Smooth muscle cell of trachea (primary cell): ENCODE data around the gene SULT1A4. TPM values are rescaled to one million over a fixed set of nuclear protein-coding genes. Genes with fewer than 3 reads are reported as not detected.

Experiments
- total RNA-seq: library from RNA; depleted of rRNA; stranded (reverse); fragments of >200 nt; gene quantifications from 2 replicates; pipeline ENCODE4 v1.2.1, GENCODE V29; 2014

The SULT1A4 gene
- total RNA-seq = 3.0 and 4.9 TPM in 2 replicates

DNA sequence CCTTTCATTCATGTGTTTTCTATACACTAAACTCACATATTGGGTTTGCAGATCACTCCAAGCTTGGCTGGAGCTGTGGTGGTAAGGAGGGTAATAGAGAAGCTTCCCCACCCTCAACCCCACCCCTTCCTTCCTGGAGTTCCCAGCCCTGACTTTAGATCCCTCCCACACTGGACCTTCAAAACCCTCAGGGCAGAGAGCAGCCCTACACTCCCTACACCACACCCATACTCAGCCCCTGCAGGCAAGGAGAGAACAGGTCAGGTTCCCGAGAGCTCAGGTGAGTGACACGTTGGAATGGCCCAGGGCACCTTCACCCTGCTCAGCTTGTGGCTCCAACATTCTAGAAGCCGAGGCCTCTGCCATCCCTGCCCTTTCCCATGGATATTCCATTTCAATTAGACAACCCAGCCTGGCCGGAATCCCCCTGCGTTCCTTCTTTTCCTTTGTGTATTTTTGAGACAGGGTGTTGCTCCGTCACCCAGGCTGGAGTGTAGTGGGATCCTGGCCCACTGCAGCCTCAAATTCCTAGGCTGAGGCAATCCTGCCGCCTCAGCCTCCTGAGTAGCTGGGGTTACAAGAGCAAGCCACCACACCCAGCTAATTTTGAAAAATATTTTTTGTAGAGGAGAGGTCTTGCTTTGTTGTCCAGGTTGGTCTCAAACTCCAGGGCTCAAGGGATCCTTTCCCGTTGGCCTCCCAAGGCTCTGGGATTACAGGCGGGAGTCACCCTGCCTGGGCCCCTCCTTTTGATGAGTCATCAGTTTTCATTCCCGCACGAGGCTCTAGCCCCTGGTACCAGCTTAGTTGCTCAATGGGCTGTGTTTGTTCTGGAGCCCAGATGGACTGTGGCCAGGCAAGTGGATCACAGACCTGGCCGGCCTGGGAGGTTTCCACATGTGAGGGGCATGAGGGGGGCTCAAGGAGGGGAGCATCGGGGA lies at the start of gene SULT1A4:
Gene SULT1A4 (plus strand): TSS at position 208 of the 941 bp plus-strand sequence. CDS start 1,473 bp downstream, outside the sequence.

GRCh38 chr16:29454269-29454668 lies 5.4 kb upstream of the SULT1A4 start, which contains the start of the genes BOLA2 and SLX1B:
Gene BOLA2, minus strand, starts transcription at chr16:29454351. Its CDS starts 98 bp downstream, at chr16:29454253.
Gene SLX1B, plus strand, starts transcription at chr16:29454533.

GRCh38 chr16:29506308-29506707 lies 46.6 kb downstream of the SULT1A4 start, which contains the start of gene NPIPB12:
Gene NPIPB12, minus strand, starts transcription at chr16:29506408.

Other genes with a start within 250 kb of the SULT1A4 start
- gene NPIPB11, start 53.2 kb upstream of the SULT1A4 start, total RNA-seq = 0.17 and 2.6 TPM in 2 replicates
- gene BOLA2, start 5.6 kb upstream of the SULT1A4 start, total RNA-seq = 13.9 and 25.5 TPM in 2 replicates
- 16.7 and 28.7 TPM in 2 replicates for gene SLX1B, start 5.4 kb upstream of the SULT1A4 start, total RNA-seq
- 15.2 and 51.6 TPM in 2 replicates for gene NPIPB12, start 46.5 kb downstream of the SULT1A4 start, total RNA-seq
- gene SPN, start 203.3 kb downstream of the SULT1A4 start, total RNA-seq = not detected in 2 replicates
- gene QPRT, start 219.3 kb downstream of the SULT1A4 start, total RNA-seq = 29.5 and 57.1 TPM in 2 replicates